HG02623 (cell line): ENCODE data around the gene DIDO1.

ENCODE experiments used
- ATAC-seq: cut with Tn5 transposase; IDR thresholded peaks from one replicate; pipeline ENCODE4 v1.9.1; 2021; ENCODE audit warnings: moderate library complexity; ENCODE audit not compliant: unreplicated experiment

The DIDO1 gene

GRCh38 chr20:62951143-62951895 lies 25.0 kb upstream of the DIDO1 start:
- ATAC-seq, result no peak

- no peak for ATAC-seq
These were observed 24.4 kb upstream of the DIDO1 start for GRCh38 chr20:62950741-62951140.

- ATAC-seq, result no peak
These were observed 23.7 kb upstream of the DIDO1 start for GRCh38 chr20:62949962-62950361.

- ATAC-seq, result no peak
These were observed 23.0 kb upstream of the DIDO1 start for GRCh38 chr20:62949153-62949821.

- ATAC-seq, result no peak
These were observed 21.4 kb upstream of the DIDO1 start for GRCh38 chr20:62947532-62948300.

- no peak for ATAC-seq
These were observed 20.6 kb upstream of the DIDO1 start for GRCh38 chr20:62946918-62947317.

- ATAC-seq, result no peak
These were observed 19.6 kb upstream of the DIDO1 start for GRCh38 chr20:62945771-62946339.

- ATAC-seq, result no peak
These were observed 18.4 kb upstream of the DIDO1 start for GRCh38 chr20:62944746-62945145.

GRCh38 chr20:62944184-62944583 lies 17.9 kb upstream of the DIDO1 start:
- ATAC-seq, result no peak

GRCh38 chr20:62943396-62943795 lies 17.1 kb upstream of the DIDO1 start:
- no peak for ATAC-seq

GRCh38 chr20:62942456-62942855 lies 16.2 kb upstream of the DIDO1 start:
- ATAC-seq, result no peak

- ATAC-seq, result no peak
These were observed 15.5 kb upstream of the DIDO1 start for GRCh38 chr20:62941792-62942191.

GRCh38 chr20:62940875-62941274 lies 14.6 kb upstream of the DIDO1 start:
- ATAC-seq, result no peak

GRCh38 chr20:62938105-62938888 lies 12.0 kb upstream of the DIDO1 start, which contains the start of gene GID8:
Gene GID8 (plus strand): TSS chr20:62938147. CDS start chr20:62941503, 3,356 bp downstream.
- peak; percentile 38 for ATAC-seq

GRCh38 chr20:62937268-62938104 lies 11.2 kb upstream of the DIDO1 start:
- ATAC-seq, result peak; percentile 82

GRCh38 chr20:62935968-62936585 lies 9.8 kb upstream of the DIDO1 start:
- ATAC-seq, result no peak

GRCh38 chr20:62935204-62935967 lies 9.1 kb upstream of the DIDO1 start:
- ATAC-seq, result no peak

GRCh38 chr20:62933966-62934365 lies 7.7 kb upstream of the DIDO1 start:
- ATAC-seq, result no peak
